ENCODE data around the gene POC1A.

Gene POC1A

DNA sequence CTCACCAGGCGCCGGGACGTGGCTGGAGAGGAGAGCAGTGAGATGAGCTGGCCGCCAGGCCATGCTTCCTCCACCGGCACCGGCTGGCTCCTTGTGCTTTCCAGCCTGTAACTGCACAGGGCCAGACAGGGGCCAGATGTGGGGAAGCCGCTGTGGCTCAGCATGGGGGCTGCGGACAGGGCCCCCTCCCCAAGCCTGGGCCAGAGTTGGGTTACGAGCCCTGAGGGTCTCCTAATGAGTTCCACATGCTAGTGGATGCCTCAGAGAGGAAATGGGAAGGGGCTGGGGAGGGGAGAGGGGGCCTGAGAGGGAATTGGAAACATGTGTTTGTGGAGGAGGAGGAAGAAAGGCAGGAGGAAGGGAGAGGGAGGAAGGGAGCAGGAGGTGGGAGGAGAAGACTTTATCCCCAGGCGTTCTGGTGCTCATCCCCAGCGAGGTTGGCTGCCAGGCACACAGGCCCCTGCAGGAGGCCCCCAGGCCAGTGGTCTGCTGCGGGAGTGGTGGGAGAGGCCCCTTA lies 86.1 kb downstream of the POC1A start:
- TF ChIP-seq POLR2A (IDR thresholded peaks at IDR 0.05; ENCODE audit: low read length): no peak
- no peak for TF ChIP-seq GATA1 (IDR thresholded peaks at IDR 0.05; ENCODE audit: low read depth, low read length)
- DNase-seq: no peak

DNA sequence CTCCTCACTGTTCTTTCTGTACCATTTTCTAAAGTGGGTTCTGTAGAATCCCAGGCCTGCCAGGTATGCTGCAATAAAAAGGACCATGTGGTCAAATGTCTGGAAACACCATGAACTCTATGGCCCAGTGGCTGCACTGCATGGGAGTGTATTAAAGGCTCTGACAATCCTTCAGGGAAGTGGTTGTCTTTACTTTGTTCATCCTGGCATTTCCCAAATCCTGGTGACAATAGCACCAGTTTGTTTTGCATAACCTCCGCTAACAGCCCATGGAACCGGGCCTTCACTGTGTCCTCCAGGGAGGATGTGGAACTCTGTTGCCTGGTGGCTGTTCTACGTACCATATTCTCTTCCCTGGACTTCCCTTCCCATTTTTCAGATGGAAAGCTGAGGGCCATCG lies 86.7 kb downstream of the POC1A start:
- DNase-seq: no peak
- no peak for TF ChIP-seq POLR2A (IDR thresholded peaks at IDR 0.05; ENCODE audit: low read length)
- no peak for TF ChIP-seq GATA1 (IDR thresholded peaks at IDR 0.05; ENCODE audit: low read depth, low read length)

DNA sequence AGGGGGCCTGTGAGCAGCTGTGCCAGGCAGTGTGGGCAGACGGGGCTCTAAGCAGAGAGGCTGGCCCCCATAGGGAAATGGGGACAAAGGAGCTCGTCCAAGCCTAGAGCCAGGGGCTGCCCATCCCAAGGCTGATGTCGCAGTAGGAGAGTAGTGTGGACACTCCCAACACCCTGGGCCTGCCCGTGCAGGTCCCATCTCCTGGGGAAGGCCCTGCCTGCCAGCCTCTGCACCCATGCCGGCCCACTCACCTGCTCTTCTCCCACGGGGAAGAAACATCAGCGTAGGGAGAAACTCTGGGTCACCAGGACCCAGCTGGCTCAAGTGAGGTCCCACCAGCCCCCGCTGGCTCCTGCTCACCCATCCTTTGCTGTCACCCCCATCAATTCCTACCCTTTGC lies 87.2 kb downstream of the POC1A start:
- TF ChIP-seq GATA1 (IDR thresholded peaks at IDR 0.05; ENCODE audit: low read depth, low read length) (no peak), POLR2A (IDR thresholded peaks at IDR 0.05; ENCODE audit: low read length) (no peak)
- no peak for DNase-seq

DNA sequence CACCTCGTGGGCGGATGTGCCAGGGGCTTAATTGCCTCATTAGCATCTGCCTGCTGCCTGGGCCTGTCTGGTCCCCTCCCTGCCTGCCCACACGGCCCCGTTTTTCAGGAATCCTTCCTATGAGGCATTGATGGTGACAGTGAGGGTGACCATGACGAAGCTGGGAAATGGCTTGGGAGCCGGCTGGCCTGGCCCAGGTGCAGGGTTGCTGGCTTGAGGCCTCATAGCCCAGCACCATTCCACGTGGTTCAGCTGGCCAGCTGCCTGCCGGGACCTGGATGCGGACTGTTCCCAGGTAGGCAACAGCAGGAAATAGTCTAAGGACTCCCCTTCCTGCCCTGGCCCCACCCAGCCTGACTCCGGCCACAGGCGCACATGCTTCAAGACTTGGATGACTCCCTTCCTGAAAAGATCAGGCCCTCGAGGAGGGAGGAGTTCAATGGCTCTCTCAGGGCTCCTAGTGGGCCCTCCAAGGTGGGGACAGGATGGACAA lies 88.9 kb downstream of the POC1A start:
- TF ChIP-seq POLR2A (IDR thresholded peaks at IDR 0.05; ENCODE audit: low read length) (no peak), GATA1 (IDR thresholded peaks at IDR 0.05; ENCODE audit: low read depth, low read length) (no peak)
- DNase-seq: no peak

DNA sequence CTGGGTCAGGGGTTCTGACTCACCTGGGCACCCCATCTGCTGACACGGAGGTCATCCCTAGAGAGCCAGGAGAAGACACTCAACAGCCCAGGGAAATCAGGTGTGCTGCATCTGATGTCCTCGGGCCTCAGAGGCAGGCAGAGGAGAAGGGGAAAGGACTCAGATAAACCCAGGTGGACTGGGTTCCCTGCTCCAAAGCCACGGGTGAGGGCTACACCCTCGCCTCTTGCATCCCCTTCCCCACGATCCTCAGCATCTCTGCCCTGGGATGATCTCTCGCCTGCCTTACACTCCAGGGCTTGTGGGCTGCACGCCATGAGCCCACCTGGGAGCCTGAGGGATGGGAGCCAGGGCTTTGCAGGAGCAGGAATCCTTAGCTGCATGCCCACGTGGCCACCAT lies 89.7 kb downstream of the POC1A start:
- no peak for TF ChIP-seq POLR2A (IDR thresholded peaks at IDR 0.05; ENCODE audit: low read length)
- TF ChIP-seq GATA1 (IDR thresholded peaks at IDR 0.05; ENCODE audit: low read depth, low read length): no peak
- DNase-seq: no peak

DNA sequence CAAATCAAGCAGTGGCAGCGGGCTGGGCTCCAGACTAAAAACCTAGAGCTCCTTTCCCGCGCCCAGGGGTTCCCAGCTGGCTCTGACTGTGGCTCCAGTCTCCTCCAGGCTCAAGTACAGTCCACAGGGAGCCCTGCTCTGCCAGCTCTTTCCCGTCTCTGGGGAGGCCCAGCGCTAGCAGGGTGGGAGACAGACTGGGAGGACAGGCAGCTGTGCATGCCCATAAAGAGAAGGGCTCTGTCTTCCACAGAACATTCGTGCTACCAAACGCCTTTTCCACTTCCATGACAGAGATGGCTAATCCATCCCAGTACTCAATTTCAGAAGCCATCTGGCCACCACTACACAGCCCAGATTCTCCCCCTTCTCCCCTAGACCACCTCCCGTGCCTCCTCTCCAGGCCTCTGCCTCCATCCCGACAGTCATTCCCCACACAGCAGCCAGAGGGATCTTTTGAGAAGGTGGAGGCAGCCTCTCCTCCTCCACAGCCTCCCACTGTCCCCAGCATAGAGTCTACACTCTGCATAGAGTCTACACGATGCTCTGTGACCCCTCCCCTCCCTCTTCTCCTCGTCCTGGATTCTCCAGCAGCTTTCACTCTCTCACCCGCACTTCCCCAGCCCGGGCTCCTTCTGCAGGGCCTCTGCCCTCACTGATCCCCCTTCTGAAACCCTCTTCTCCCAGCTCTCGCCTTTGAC lies 91.0 kb downstream of the POC1A start:
- no peak for DNase-seq
- no peak for TF ChIP-seq POLR2A (IDR thresholded peaks at IDR 0.05; ENCODE audit: low read length)
- TF ChIP-seq GATA1 (IDR thresholded peaks at IDR 0.05; ENCODE audit: low read depth, low read length): no peak

DNA sequence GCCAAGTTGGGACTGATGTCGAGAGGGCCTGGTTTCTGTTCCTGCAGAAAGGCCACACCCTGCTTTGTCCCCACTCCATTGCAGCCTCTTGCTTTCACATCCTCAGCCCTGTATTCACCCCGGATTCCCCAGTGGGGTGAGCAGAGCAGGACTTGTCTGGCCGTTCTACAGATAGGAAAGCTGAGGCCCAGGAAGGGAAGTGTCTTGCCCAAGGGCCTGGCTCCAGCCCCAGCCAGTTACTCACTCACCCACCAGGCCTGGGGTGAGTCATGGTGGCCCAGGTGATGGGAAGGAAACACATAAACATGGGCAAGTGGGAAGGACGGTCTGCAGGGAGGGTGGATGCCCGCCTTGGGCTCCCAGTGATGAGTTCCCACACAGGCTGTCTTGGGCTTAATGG lies 91.7 kb downstream of the POC1A start:
- peak in 1 of 2 experiments; percentile 28 for DNase-seq
- TF ChIP-seq POLR2A (IDR thresholded peaks at IDR 0.05; ENCODE audit: low read length): no peak
- TF ChIP-seq GATA1 (IDR thresholded peaks at IDR 0.05; ENCODE audit: low read depth, low read length): no peak

DNA sequence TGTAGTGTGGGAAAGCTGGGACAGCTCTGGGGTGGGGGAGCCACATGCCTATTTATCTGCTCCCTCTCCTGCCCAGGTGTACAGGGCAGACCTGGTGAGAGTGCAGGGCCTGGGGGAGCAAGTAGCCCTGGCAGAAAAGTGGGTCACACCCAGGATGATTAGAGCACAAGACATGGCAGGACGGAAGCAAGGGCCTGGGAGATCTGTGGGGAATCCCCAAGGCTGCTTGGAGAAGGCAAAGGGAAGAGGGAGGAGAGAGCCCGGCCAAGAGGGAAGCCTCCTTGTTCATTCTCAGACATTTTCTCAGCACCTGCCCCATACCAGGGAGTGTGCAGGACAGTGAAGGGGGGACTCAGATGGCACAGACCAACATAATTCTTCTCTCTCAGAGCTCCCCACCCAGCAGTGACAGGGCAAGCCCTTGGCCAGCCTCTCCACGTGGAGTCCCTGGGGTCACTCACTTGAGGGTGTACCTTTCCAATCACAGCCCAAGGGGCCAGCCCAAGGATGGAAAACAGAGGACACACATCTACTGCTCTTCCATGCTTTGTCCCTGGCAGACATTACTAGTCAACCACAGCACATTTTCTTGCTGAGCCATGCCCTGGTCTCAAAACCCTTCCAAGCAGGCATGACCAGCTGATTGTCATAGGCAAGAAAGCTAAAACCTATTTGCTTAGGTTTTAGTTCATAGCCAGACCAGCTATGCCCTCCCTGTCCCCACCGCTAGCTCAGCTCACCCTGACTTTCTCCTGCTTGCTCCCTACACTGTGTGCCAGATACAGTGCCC lies 92.9 kb downstream of the POC1A start:
- TF ChIP-seq GATA1 (IDR thresholded peaks at IDR 0.05; ENCODE audit: low read depth, low read length) (no peak), POLR2A (IDR thresholded peaks at IDR 0.05; ENCODE audit: low read length) (no peak)
- DNase-seq: peak; percentile 10 to 19

DNA sequence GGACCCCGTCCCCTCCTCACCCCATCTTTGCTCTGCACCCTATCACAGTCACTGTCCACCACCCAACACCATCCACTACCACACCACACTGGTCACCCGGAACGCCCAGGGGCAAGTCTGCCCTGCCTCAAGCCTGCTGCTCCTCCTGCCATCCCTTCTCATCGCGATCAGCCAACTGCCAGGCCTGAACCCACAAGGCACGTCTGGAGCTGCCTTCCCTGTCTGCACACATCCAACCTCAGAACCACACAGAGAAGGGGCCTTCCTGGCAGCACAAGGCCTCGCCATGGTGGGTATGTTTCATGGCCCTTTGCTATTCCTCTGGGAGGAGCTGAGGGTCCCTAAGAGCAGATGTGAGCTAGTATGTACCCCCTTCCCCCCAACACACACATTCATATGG lies 94.4 kb downstream of the POC1A start:
- no peak for DNase-seq
- no peak for TF ChIP-seq POLR2A (IDR thresholded peaks at IDR 0.05; ENCODE audit: low read length)
- TF ChIP-seq GATA1 (IDR thresholded peaks at IDR 0.05; ENCODE audit: low read depth, low read length): no peak

DNA sequence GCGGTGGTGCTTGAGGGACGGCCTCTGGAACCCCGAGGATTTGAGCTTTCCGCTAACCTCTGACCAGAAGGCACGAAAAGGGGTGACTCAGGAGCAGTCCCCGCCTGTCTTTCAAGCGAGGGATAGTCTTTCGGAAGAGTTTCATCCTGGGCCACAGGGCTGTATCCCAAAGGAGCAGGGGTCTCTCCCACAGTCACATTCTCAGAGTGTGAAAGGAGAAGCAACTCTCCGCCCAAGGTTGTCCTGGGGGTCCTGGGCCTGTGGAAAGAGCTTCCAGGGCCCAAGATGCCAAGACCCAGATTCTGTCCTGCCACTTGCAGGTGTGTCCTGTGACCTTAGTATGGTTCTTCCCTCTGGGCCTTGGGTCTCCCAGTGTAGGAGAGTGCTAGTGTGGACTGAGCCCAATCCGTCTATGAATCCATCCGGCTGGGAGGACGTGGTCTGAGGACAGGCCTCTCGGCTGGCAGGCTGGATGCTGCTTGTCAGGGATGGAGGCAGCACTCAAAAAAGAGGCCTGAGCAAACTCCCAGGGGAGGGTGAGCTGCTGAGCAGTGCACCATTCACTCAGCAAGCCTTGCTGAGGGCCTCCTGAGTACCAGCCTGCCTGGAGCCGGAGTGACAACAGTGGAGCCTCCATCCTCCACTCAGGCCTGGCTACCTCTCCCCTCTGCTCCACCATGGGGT lies 96.3 kb downstream of the POC1A start:
- no peak for DNase-seq
- TF ChIP-seq GATA1 (IDR thresholded peaks at IDR 0.05; ENCODE audit: low read depth, low read length) (no peak), POLR2A (IDR thresholded peaks at IDR 0.05; ENCODE audit: low read length) (no peak)

DNA sequence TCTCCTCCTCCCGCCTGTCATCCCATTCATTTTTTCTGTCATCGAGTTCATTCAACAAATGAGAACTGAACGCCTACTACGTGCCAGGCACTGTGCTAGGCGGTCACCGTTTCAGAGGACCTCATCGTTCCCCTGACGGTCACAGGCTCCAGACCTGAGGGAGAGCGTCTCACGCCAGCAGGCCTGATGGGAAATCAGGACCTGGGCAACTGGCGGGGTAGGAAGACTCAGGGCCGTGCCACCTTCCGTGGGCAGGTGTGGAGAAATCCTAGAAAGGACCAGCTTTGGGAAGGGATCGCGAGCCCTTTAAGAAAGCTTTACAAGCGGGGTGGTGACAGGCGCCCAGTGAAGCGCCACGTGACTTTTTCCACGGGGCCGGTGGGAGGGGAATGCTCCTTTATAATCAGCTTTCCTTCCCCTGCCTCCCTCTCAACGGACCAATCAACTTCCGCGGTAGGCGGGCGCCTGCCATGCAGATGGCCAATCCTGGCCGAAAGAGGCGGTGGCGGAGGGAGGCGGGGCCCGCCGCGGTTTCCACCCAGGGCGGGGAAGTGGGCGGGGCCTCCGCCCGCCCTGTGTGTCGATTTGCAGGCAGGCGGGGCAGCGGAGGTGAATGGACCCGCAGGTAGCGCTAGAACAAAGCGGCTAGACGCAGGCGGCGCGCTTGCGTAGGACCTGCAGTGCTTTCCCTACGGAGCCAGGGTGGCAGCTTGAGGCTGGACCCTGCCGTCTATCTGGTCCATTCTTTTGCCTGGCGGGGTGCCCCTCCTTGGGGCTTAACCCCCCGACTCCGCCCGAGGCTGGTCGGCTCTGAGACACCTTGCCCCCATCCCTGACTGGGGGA lies 97.0 kb downstream of the POC1A start:
- no peak for TF ChIP-seq GATA1 (IDR thresholded peaks at IDR 0.05; ENCODE audit: low read depth, low read length)
- peak; percentile 32 for TF ChIP-seq POLR2A (IDR thresholded peaks at IDR 0.05; ENCODE audit: low read length)
- DNase-seq: peak; percentile 98 to 99

DNA sequence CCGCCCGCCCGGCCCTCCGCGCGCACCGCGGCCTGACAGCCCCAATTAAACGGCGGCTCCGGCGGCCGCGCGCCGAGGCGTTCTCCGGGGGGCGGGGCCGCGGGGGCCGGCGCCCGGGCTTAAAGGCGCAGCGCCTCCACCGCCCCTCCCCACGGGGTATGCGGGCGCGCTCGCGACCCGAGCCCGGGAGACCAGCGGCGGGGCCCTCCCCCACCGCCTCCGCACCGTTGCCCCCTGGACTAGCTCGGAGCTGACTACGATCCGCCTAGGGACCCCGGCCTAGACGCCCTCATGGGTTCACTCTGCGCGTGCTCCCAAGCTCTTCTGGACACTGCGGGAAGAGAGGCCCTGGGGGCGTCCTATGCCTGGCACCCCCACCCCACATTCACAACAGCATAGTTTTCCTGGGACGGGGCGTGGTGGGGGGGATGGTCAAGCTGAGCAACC lies 97.7 kb downstream of the POC1A start, which contains the start of gene DUSP7:
DUSP7 (minus strand) TSS at position 51 of the 447 bp plus-strand sequence. CDS start 205 bp downstream, outside the sequence.
- TF ChIP-seq GATA1 (IDR thresholded peaks at IDR 0.05; ENCODE audit: low read depth, low read length): no peak
- no peak for TF ChIP-seq POLR2A (IDR thresholded peaks at IDR 0.05; ENCODE audit: low read length)
- peak; percentile 78 to 82 for DNase-seq

Data from erythroblast (primary cell).